Endothelial cell of umbilical vein (primary cell): ENCODE data around the gene UBE2S. TPM values are rescaled to one million over a fixed set of nuclear protein-coding genes. Genes with fewer than 3 reads are reported as not detected.

Experiments used
- BruUV-seq: library from RNA; stranded (reverse); fragments of 400-500 nt; replicated peaks from 2 replicates; lab custom pipeline; 2021; lab: Mats Ljungman, UMichigan
- CTCF ChIA-PET: fragments of 300-600, 350-600 bp; sonication (Branson Sonifier 250); formaldehyde crosslinking; loops from one replicate; lab custom pipeline; 2021; ENCODE audit warnings: antibody characterized with exemption, inconsistent platforms; lab: Charles Lee
- POLR2A ChIA-PET: fragments of 300-600, 350-600 bp; sonication (Branson Sonifier 250); formaldehyde crosslinking; loops from one replicate; lab custom pipeline; 2021; ENCODE audit warnings: antibody characterized with exemption, inconsistent platforms; lab: Charles Lee
- DNase-seq: peaks from one replicate; pipeline ENCODE4 v3.0.0-alpha.2; 2011; ENCODE audit warnings: low read depth, low spot score
- FAIRE-seq: peaks from 2 replicates; lab custom pipeline; 2011; peaks lifted over from hg19 to GRCh38; lab: Jason Lieb, UNC
- H2AFZ ChIP-seq: 2 replicates; pipeline ENCODE4 v1.6.0; 2012; ENCODE audit warnings: low read depth, low read length, control low read depth, inconsistent platforms
- H3K27ac ChIP-seq: 2 replicates; pipeline ENCODE4 v1.5.1; 2011; ENCODE audit warnings: low read depth, mild to moderate bottlenecking, control low read depth, low read length, moderate library complexity; ENCODE audit not compliant: insufficient read depth
- H3K27me3 ChIP-seq, 2 experiments: 2 replicates each; pipeline versions ENCODE4 v1.6.0 to v1.6.1; 2011; ENCODE audit warnings: low read length in 2 of 2, mixed read lengths in 1 of 2; ENCODE audit not compliant: control insufficient read depth in 2 of 2, insufficient read depth in 2 of 2
- H3K36me3 ChIP-seq, 2 experiments: 2 replicates in 1 of 2; 3 replicates in 1 of 2; pipeline ENCODE4 v1.5.1; 2011; ENCODE audit warnings: low read length in 2 of 2, mild to moderate bottlenecking in 1 of 2, moderate library complexity in 1 of 2; ENCODE audit not compliant: control insufficient read depth in 2 of 2, insufficient read depth in 2 of 2; ENCODE audit errors: extremely low read depth in 1 of 2
- H3K4me1 ChIP-seq: 3 replicates; pipeline ENCODE4 v1.5.1; 2011; ENCODE audit warnings: mild to moderate bottlenecking, low read length; ENCODE audit not compliant: control insufficient read depth, insufficient read depth; ENCODE audit errors: extremely low read depth
- H3K4me2 ChIP-seq: 2 replicates; pipeline ENCODE4 v1.6.1; 2011; ENCODE audit warnings: low read length, control low read depth, mixed read lengths; ENCODE audit not compliant: insufficient read depth
- H3K4me3 ChIP-seq, 3 experiments: fragments of 200-600 bp in 1 of 3; sonication (generic), shearing (Covaris generic) in 1 of 3; replicated peaks in 1 of 3; 2 replicates each; pipeline ENCODE4 v1.5.1; 2011 to 2016; ENCODE audit warnings: control low read depth in 3 of 3, low read length in 3 of 3, mild to moderate bottlenecking in 2 of 3, inconsistent platforms in 1 of 3, low read depth in 1 of 3, moderate library complexity in 1 of 3; ENCODE audit not compliant: insufficient read depth in 1 of 3
- H3K79me2 ChIP-seq: 2 replicates; pipeline ENCODE4 v1.6.0; 2012; ENCODE audit warnings: low read length, inconsistent platforms; ENCODE audit not compliant: control insufficient read depth, insufficient read depth
- H3K9ac ChIP-seq: replicated peaks from 2 replicates; pipeline ENCODE3; 2011; ENCODE audit warnings: low read length, control low read depth; ENCODE audit not compliant: insufficient read depth; ENCODE audit errors: extremely low read depth
- H3K9me1 ChIP-seq: replicated peaks from 3 replicates; pipeline ENCODE4 v1.6.0; 2011; ENCODE audit warnings: mild to moderate bottlenecking, low read length; ENCODE audit not compliant: control insufficient read depth, insufficient read depth; ENCODE audit errors: extremely low read depth
- H3K9me3 ChIP-seq: replicated peaks from 2 replicates; pipeline ENCODE4 v1.5.1; 2012; ENCODE audit warnings: low read length, inconsistent platforms; ENCODE audit not compliant: control insufficient read depth, insufficient read depth
- H4K20me1 ChIP-seq: replicated peaks from 2 replicates; pipeline ENCODE3; 2011; ENCODE audit warnings: mild to moderate bottlenecking, low read length; ENCODE audit not compliant: control insufficient read depth, insufficient read depth; ENCODE audit errors: extremely low read depth
- EZH2 ChIP-seq: IDR thresholded peaks from 2 replicates; pipeline ENCODE4 v1.6.1; 2012; ENCODE audit warnings: borderline replicate concordance, low read depth, mild to moderate bottlenecking, moderate library complexity, low read length, inconsistent platforms; ENCODE audit not compliant: severe bottlenecking
- FOS ChIP-seq: IDR thresholded peaks from 2 replicates; pipeline ENCODE4 v1.6.1; 2011; ENCODE audit warnings: mild to moderate bottlenecking, low read length, moderate library complexity, borderline replicate concordance; ENCODE audit not compliant: insufficient read depth
- GATA2 ChIP-seq: IDR thresholded peaks from 2 replicates; pipeline ENCODE4 v1.7.0; 2011; ENCODE audit warnings: low read depth, mild to moderate bottlenecking, moderate library complexity, mixed read lengths, low read length; ENCODE audit not compliant: insufficient read length, insufficient read depth
- JUN ChIP-seq: IDR thresholded peaks from 2 replicates; pipeline ENCODE4 v1.6.1; 2011; ENCODE audit warnings: borderline replicate concordance, low read depth; ENCODE audit not compliant: insufficient read length, insufficient read depth
- MYC ChIP-seq: IDR thresholded peaks from one replicate; pipeline ENCODE4 v1.6.1; 2011; ENCODE audit warnings: mild to moderate bottlenecking, low read depth, low read length
- POLR2A ChIP-seq: IDR thresholded peaks from 2 replicates; pipeline ENCODE4 v1.6.1; 2012; ENCODE audit warnings: low read depth, mild to moderate bottlenecking, control low read depth, low read length
- POLR2AphosphoS5 ChIP-seq: IDR thresholded peaks from 2 replicates; pipeline ENCODE4 v1.6.1; 2012; ENCODE audit warnings: low read depth, mild to moderate bottlenecking, control low read depth, low read length, moderate library complexity; ENCODE audit not compliant: insufficient read depth
- dilution Hi-C: fragments of 300-500 bp; cut with MboI; formaldehyde crosslinking; loops from one replicate; pipeline ENCODE4 v1.15.0; 2019; ENCODE audit warnings: low sequenced_read_pairs; ENCODE audit not compliant: extremely low pct_ligation_motif_present
- intact Hi-C: fragments of 100-400 bp; cut with micrococcal nuclease; formaldehyde crosslinking; loops from one replicate; pipeline ENCODE4 v1.10.0; 2022
- polyA plus RNA-seq, 4 experiments: library from polyadenylated mRNA; depleted of rRNA in 3 of 4; stranded (reverse) in 3 of 4; unstranded in 1 of 4; fragments of >200 nt; gene quantifications; 2 replicates each; pipeline versions ENCODE4 v1.2.1 to v1.2.3, GENCODE V29; 2011 to 2012; ENCODE audit warnings: missing spikeins in 1 of 4
- total RNA-seq: library from RNA; stranded (reverse); gene quantifications from 2 replicates; pipeline ENCODE4 v1.2.3, GENCODE V29; 2021
- TF ChIP-seq, protein P1 (sequence below), 2 donors: IDR thresholded peaks; 1 replicate in 1 of 2; 2 replicates in 1 of 2; pipeline ENCODE4 v1.5.1; 2011; ENCODE audit warnings: low read length in 2 of 2, mild to moderate bottlenecking in 2 of 2, moderate library complexity in 2 of 2, control low read depth in 1 of 2, inconsistent platforms in 1 of 2, low read depth in 1 of 2; ENCODE audit not compliant: insufficient read depth in 1 of 2; ENCODE audit errors: extremely low read depth in 1 of 2
- TF ChIP-seq, protein P2 (sequence below): IDR thresholded peaks from 2 replicates; pipeline ENCODE4 v1.6.1; 2011; ENCODE audit not compliant: insufficient read depth, insufficient read length

The UBE2S gene
- total and polyA plus RNA-seq, 2 donors (not counting 3 experiments of a cell fraction or from before 2014, with no cell fraction given): 183 to 257 TPM

- H2AFZ ChIP-seq: no peak overlapping the region
- CTCF ChIA-PET: no interaction called here
- intact Hi-C loops: loop anchor here (10.0 kb wide), 2 partner anchors 223 to 237 kb away; partner anchors contain the start of genes TNNT1, ZNF524 and ZNF865
- H3K4me3 ChIP-seq: no peak overlapping the region
- H3K9ac ChIP-seq: no peak overlapping the region
- dilution Hi-C loops: no loop called here
- H3K4me1 ChIP-seq: peaks cover 15% of the 10 kb centered on the region
- no peaks in the 10 kb centered on the region for H3K9me3 ChIP-seq
- TF ChIP-seq, protein P1, sequence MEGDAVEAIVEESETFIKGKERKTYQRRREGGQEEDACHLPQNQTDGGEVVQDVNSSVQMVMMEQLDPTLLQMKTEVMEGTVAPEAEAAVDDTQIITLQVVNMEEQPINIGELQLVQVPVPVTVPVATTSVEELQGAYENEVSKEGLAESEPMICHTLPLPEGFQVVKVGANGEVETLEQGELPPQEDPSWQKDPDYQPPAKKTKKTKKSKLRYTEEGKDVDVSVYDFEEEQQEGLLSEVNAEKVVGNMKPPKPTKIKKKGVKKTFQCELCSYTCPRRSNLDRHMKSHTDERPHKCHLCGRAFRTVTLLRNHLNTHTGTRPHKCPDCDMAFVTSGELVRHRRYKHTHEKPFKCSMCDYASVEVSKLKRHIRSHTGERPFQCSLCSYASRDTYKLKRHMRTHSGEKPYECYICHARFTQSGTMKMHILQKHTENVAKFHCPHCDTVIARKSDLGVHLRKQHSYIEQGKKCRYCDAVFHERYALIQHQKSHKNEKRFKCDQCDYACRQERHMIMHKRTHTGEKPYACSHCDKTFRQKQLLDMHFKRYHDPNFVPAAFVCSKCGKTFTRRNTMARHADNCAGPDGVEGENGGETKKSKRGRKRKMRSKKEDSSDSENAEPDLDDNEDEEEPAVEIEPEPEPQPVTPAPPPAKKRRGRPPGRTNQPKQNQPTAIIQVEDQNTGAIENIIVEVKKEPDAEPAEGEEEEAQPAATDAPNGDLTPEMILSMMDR (IDR thresholded peaks at IDR 0.05; ENCODE audit: extremely low read depth in 1 of 2, insufficient read depth in 1 of 2, low read depth in 1 of 2, low read length in 2 of 2): no peak
- TF ChIP-seq POLR2A: no peak
- TF ChIP-seq EZH2: no peak
- no peak for TF ChIP-seq GATA2
- TF ChIP-seq, protein P2, sequence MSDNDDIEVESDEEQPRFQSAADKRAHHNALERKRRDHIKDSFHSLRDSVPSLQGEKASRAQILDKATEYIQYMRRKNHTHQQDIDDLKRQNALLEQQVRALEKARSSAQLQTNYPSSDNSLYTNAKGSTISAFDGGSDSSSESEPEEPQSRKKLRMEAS: no peak
- no peaks in the 10 kb centered on the region for H3K9me1 ChIP-seq
- H3K27ac ChIP-seq: no peak overlapping the region
- no peak for DNase-seq
- no peak for FAIRE-seq
- H3K79me2 ChIP-seq: peaks cover 12% of the 10 kb centered on the region
- POLR2A ChIA-PET: no interaction called here
- BruUV-seq: no TSS peak
- peaks cover 0 to 3% of the 10 kb centered on the region in 2 experiments for H3K36me3 ChIP-seq
- peaks cover 3% of the 10 kb centered on the region for H4K20me1 ChIP-seq
- H3K27me3 ChIP-seq: peaks cover 7 to 8% of the 10 kb centered on the region in 2 experiments
- no peak overlapping the region for H3K4me2 ChIP-seq
Observed at GRCh38 chr19:55382013-55382412, 25.6 kb downstream of the UBE2S start.

DNA sequence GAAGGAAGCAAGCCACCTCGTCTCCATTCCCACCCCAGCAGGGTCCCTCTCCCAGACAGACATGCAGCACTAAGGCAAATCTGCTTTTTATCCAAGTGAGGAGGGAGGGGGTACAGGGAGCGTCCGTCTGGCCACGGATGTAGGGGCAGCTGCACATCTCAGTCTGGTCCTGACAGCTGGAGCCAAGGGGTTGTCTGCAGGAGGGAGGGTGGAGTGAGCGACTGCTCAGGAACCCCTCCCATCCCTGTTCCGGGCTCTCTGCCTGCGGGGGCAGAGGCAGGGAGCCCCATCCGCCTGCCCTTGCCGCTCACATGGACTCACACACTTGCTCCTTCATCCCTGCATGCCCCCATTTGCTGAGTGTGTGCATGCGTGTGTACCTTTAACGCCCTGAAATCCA lies 28.4 kb downstream of the UBE2S start:
- Histone ChIP-seq H3K9ac (no peak overlapping the region), H3K27me3 (peaks cover 12 to 17% of the 10 kb centered on the region in 2 experiments), H3K9me1 (no peaks in the 10 kb centered on the region), H4K20me1 (no peaks in the 10 kb centered on the region), H3K79me2 (no peaks in the 10 kb centered on the region), H3K9me3 (no peaks in the 10 kb centered on the region), H3K36me3 (no peaks in the 10 kb centered on the region), H3K4me2 (no peak overlapping the region), H3K27ac (no peak overlapping the region), H2AFZ (no peak overlapping the region), H3K4me3 (no peak overlapping the region), H3K4me1 (peaks cover 1% of the 10 kb centered on the region)
- ChIA-PET POLR2A (no interaction called here), CTCF (no interaction called here)
- intact Hi-C loops: no loop called here
- dilution Hi-C loops: no loop called here
- no peak for FAIRE-seq
- DNase-seq: no peak
- TF ChIP-seq GATA2 (no peak), POLR2AphosphoS5 (no peak), POLR2A (no peak), FOS (no peak), MYC (no peak), JUN (no peak), EZH2 (no peak)
- TF ChIP-seq, protein P2: no peak
- TF ChIP-seq, protein P1 (IDR thresholded peaks at IDR 0.05; ENCODE audit: extremely low read depth in 1 of 2, insufficient read depth in 1 of 2, low read depth in 1 of 2, low read length in 2 of 2): no peak
- BruUV-seq: no TSS peak
